Measurements from ENCODE around the gene S100A3. TPM values are rescaled to one million over a fixed set of nuclear protein-coding genes. Genes with fewer than 3 reads are reported as not detected.

Gene S100A3
- total and polyA plus RNA-seq, 2 of the 8 experiments (the other 6 are each of a cell fraction or from before 2014, with no cell fraction given): 0.26 to 0.47 TPM

DNA sequence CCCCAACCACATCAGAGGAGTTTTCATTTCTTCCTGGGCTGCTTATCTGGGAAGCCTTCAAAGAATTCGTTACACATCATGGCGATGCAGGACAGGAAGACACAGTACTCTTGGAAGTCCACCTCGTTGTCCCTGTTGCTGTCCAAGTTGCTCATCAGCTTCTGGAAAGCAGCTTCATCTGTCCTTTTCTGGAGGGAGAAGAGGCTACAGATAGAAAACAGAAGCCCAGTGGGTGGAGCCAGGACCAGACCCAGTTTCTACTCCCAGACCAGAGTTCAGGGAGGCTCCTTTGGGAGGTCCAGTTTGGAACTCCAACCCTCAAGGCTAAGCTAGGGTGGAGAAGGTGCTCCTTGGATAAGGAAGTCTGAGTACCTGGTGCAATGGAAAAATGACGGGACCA, 5.3 kb downstream of the S100A3 start (continued):
- TF ChIP-seq SP4 (IDR thresholded peaks at IDR 0.05; ENCODE audit: low read length) (no peak), BCL11A (IDR thresholded peaks at IDR 0.05; ENCODE audit: low read depth in 2 of 2, low read length in 2 of 2) (no peak), CHD2 (IDR thresholded peaks at IDR 0.05; ENCODE audit: low read length) (no peak)

Measured in H1 (cell line).